ENCODE measurements around the gene EFCAB6.

Gene EFCAB6

GRCh38 chr22:43628250-43628649 is 183.9 kb downstream of the EFCAB6 start:
- DNase-seq: no peak

- DNase-seq: no peak
Measured at GRCh38 chr22:43627485-43628213, 184.5 kb downstream of the EFCAB6 start.

- no peak for DNase-seq
Measured at GRCh38 chr22:43625242-43625641, 186.9 kb downstream of the EFCAB6 start.

- DNase-seq: no peak
Measured at GRCh38 chr22:43624144-43624998, 187.7 kb downstream of the EFCAB6 start.

- no peak for DNase-seq
Measured at GRCh38 chr22:43622886-43623285, 189.2 kb downstream of the EFCAB6 start.

- no peak for DNase-seq
Measured at GRCh38 chr22:43620197-43620596, 191.9 kb downstream of the EFCAB6 start.

GRCh38 chr22:43618517-43618916 is 193.6 kb downstream of the EFCAB6 start:
- DNase-seq: no peak

GRCh38 chr22:43616645-43617044 is 195.5 kb downstream of the EFCAB6 start:
- no peak for DNase-seq

GRCh38 chr22:43600265-43600664 is 211.8 kb downstream of the EFCAB6 start:
- no peak for DNase-seq

- DNase-seq: no peak
Measured at GRCh38 chr22:43592476-43592875, 219.6 kb downstream of the EFCAB6 start.

- no peak for DNase-seq
Measured at GRCh38 chr22:43591380-43591779, 220.7 kb downstream of the EFCAB6 start.

GRCh38 chr22:43587574-43587973 is 224.5 kb downstream of the EFCAB6 start:
- DNase-seq: no peak

GRCh38 chr22:43583501-43583900 is 228.6 kb downstream of the EFCAB6 start:
- DNase-seq: no peak

GRCh38 chr22:43582394-43582793 is 229.7 kb downstream of the EFCAB6 start:
- DNase-seq: no peak

- DNase-seq: no peak
Measured at GRCh38 chr22:43580271-43580750, 231.8 kb downstream of the EFCAB6 start.

GRCh38 chr22:43574738-43575137 is 237.4 kb downstream of the EFCAB6 start:
- DNase-seq: no peak

- no peak for DNase-seq
Measured at GRCh38 chr22:43572710-43573109, 239.4 kb downstream of the EFCAB6 start.

GRCh38 chr22:43571181-43571580 is 240.9 kb downstream of the EFCAB6 start:
- no peak for DNase-seq

- DNase-seq: no peak
Measured at GRCh38 chr22:43570531-43571165, 241.5 kb downstream of the EFCAB6 start.

GRCh38 chr22:43569111-43569510 is 243.0 kb downstream of the EFCAB6 start:
- no peak for DNase-seq

GRCh38 chr22:43567691-43568324 is 244.3 kb downstream of the EFCAB6 start:
- DNase-seq: no peak

- DNase-seq: no peak
Measured at GRCh38 chr22:43566561-43567332, 245.4 kb downstream of the EFCAB6 start.
